Hypothalamus (tissue), 51 donors: ENCODE results near the gene IQGAP1.
"Not testable (repeated sequence)": the region's sequence is repeated elsewhere in the genome, so short reads cannot be mapped to it uniquely, and the experiment has no call there.

Experiments used
- DNase-seq, 51 donors: peaks; one replicate each; lab custom pipeline; 2025; lab: John Stamatoyannopoulos, UW

Gene IQGAP1

DNA sequence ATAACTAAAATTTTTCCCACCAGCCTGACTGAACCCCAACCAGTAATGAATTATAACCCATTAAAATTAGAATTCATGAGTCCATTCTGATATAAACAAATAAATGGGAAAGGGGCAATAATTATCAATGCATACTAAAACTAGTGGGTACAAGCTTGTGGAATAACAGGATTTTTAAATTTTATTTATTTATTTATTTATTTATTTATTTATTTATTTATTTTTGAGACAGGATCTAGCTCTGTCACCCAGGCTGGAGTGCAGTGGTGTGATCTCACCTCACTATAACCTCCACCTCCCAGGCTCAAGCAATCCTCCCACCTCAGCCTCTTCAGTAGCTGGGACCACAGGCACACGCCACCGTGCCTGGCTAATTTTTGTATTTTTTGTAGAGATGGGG, 125.9 kb downstream of the IQGAP1 start:
- DNase-seq = not testable (repeated sequence)

DNA sequence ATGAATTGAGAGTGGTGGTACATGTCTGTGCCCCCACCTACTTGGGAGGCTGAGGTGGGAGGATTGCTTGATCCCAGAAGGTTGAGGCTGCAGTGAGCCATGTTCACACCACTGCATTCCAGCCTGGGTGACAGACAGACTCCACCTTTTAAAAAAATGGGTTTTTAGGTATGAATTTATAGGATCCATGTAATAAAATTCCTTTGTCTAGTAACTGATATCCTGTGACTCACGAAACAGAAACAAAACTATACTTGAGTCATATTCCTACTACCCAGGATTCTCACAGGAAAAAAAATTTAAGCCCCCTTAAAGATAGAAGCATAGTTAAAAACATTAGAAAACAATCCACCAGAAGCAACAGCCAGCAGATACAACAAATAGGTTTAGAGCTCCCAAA, 131.6 kb downstream of the IQGAP1 start:
- DNase-seq = no peak

DNA sequence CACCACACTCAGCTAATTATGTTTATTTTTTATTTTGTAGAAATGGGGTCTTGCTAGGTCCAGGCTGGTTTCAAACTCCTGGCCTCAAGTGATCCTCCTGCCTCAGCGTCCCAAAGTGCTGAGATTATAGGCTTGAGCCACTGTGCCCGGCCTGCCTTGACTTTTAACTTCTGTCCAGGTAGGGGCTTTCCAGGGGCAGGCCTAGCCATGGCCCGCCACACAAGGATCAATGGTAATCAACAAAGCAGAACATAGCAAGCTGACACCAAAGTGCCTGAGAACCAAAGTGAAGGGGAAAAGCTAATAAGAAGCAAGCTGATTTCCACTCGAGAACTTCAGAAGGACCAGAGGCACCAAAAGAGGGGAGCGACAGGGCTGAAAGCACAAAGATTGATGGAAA, 132.3 kb downstream of the IQGAP1 start:
- no peak for DNase-seq

DNA sequence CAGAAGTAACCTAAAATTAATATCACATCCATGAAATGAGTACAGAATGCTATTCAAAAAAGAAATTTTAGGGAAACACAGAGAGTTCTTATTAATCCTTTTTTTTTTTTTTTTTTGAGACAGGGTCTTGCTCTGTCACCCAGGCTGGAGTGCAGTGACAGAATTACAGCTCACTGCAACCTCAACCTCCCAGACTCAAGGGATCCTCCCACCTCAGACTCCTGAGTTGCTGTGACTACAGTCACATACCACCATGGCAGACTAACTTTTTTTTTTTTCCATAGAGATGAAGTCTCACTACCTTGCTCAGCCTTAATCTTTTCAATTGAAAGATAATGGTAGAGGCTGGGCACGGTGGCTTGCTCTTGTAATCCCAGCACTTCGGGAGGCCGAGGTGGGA, 135.3 kb downstream of the IQGAP1 start:
- DNase-seq = no peak

DNA sequence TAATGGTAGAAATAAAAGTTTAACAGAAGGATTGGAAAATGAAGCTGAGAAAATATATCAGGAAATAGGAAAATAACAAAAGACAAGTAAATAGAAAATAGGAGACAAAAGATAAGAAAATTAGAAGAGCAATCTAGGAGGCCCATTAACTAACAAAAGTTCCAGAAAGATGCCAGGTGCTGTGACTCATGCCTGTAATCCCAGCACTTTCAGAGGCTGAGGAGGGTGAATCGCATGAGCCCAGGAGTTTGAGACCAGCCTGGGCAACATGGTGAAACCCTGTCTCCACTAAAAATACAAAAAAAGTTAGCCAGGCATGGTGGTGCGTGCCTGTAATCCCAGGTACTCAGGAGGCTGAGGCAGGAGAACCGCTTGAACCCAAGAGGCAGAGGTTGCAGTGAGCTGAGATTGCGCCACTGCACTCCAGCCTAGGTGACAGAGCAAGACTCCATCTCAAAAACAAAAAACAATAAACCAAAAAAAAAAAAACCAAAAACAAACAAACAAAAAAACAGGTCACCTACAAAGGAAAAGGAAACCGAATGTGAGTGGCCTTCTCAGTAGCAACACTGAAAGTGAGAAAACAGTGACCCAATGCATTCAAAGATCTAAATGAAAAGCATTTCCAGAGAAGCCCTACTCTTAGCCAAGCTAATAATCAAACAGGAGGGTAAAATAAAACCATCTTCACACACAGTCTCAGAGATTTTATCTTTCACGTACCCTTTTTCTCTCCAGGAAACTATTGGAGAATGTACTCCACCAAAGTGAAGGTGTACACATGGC, 136.2 kb downstream of the IQGAP1 start:
- not testable (repeated sequence) for DNase-seq

DNA sequence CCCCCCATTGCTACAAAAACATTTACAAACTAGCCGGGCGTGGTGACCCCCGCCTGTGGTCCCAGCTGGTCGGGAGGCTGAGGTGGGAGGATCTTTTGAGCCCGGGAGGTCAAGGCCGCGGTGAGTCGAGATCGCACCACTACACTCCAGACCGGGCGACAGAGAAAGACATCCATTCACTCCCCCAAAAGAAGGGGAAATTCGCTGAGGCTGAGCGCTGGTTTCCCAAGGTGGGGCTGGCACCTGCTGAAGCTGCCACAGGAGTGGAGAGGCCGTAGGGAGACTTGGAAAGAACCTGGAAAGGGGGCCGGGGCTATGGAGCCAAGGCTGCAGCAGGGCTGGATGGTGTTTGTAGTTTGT, 140.9 kb downstream of the IQGAP1 start:
- DNase-seq = no peak

DNA sequence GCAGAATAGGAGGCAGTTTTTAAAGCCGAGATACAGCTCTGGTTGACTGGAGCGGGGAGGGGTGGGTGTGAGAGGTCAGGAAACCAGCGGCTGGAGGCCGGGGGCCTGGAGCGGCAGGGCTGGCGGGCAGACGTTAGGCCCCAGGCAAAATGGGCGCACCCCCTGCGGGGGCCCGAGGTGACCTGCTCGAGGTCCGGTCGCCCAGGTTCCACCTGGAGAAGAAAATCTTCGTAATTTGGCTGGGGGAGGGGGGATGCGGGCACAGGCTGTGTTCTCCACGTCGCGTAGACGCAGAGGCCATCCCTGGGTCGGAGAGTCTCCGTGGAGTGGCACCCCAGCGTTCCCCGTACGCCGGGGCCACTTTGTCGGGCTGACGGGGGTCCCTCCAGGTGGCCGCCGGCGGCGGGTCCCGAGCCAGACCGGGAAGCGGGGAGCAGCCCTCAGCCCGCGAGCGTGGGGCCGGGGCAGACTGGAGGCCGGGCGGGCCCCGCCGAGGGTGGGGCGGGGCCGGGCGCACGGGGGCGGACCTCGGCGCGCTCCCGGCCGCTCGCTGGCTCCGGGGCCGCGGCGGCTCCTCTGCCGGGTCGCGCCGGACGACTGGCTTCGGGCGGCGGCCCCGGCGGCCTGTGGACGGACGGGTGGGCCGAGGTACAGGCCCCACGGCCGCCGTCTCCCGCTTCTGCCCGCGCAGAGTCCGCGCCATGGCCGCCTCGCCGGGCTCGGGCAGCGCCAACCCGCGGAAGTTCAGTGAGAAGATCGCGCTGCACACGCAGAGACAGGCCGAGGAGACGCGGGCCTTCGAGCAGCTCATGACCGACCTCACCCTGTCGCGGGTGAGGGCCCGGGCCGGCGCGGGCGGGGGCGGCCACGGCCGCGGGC, 141.6 kb downstream of the IQGAP1 start, which contains the start of gene CRTC3:
CRTC3 (plus strand) TSS at position 553 of the 879 bp plus-strand sequence; CDS start at position 702, 149 bp downstream.
- DNase-seq = peak in 40 of 51 donors; percentile 17 to 87 (median 52)

DNA sequence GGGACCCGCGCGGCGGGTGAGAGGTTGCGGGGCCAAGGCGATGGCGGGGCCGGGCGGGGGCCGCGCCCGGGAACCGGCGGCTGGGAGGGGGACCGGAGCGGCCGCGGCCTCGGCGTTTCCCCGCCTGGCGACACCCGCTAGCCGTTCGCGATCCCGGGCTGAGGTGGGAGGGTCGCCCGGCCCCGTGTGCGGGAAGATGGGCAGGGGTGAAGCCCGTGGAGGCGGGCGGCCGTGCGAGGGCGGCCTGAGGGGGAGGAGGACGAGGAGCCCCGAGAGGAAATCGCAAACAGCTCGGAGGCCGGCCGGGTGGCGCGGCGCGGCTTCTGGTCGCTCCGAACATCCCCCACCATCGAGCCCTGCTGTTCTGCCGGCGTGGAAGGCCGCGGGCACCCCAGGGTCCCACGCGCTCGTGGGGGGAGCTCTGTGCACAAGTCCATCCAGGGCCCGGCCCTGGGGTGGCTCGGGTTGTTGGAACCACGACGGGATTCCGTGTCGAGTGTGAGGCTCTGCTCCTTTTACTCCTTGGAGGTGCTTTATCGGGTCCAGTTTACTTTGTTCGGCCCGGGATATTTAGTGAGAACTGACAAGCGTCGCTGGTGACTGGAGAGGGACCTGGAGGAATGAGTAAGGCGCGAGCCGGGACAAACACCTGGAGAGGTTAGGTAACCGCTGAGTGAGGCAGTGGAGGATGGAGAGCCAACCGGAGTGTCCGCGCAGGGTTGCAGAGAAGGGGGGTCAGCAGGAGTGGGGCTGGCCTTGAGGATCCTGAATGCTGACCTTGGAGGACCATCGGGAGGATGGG, 142.4 kb downstream of the IQGAP1 start:
- peak in 36 of 51 donors; percentile 14 to 68 (median 46) for DNase-seq

DNA sequence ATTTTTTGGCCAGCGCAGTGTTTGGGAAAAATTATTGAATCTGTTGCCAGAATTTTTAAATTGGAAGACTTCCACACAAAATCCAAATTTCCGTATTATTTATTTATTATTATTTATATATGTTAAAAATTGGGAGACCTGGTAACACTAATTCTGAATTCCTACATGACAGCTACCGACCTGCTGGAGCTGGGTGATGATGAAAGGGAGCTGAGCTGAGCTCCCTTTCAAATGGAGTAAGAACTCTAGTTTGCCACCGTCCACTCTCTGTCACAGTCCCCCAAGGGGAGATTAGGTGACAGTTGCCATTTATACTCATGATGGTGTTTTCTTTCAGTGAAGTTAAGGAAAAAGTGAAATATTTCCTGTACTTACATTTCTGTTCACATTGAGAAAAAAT, 143.1 kb downstream of the IQGAP1 start:
- no peak for DNase-seq

DNA sequence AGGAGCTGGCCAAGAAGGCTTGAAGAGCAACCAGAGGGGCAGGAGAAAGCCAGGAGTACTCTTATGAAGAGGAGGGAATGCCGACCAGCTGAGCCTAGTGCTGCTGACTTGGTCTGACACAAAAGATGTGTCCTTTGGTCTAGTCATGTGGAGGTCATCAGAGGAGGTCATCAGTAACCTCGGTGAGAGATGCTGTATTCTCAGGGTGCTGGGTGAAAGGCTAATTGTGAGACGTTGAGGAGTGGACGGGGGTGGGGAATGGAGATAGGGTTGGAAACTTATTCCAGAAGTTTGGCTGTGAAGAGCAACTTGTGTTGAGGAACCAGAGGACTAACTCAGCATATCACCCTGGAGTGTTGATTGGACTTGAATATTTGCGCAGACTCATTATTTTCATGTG, 147.2 kb downstream of the IQGAP1 start:
- DNase-seq = no peak

DNA sequence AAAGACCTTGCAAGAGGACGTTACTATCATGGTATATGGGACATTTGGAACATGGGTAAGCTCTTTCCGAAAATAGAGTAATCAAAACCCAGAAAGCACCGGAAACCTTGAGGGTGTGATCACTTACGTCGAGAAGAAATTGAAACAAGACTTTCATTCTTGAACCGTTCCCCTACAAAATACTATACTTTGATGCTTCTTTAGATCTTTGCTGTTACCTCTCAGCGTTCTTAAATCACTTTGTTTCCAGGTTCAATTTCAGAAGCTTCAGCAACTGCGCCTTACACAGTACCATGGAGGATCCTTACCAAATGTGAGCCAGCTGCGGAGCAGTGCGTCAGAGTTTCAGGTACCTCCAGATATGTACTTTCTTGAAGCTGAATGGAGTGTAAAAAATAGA, 151.7 kb downstream of the IQGAP1 start:
- DNase-seq = no peak

DNA sequence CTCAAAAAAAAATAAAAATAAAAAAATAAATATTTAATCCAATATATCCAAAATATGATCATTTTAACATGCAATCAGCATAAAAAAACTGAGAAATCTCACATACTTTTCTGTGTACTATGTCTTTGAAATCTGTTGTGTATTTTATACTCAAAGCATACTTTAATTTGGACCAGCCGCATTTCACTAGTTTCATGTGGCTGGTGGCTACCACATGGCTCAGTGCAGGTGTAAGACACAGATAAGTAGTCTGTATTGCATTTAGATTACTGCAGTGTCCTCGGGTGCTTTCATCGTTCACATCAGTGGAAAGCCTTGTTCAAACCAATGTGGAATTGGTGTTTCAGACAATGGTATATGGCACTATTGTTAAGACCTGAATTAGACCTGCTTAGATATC, 152.7 kb downstream of the IQGAP1 start:
- DNase-seq = no peak

DNA sequence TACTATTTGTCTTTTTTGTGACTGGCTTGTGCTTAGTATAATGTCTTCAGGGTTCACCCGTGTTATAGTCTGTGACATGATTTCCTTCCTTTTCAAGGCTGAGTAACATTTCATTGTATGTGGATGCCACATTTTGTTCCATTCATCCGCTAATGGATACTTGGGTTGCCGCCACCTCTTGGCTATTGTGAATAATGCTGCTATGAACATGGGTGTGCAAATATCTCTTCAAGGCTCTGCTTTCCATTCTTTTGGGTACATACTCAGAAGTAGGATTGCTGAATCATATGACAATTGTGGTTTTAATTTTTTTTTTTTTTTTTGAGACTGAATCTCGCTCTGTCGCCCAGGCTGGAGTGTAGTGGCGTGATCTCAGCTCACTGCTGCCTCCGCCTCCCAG, 157.1 kb downstream of the IQGAP1 start:
- DNase-seq = no peak

DNA sequence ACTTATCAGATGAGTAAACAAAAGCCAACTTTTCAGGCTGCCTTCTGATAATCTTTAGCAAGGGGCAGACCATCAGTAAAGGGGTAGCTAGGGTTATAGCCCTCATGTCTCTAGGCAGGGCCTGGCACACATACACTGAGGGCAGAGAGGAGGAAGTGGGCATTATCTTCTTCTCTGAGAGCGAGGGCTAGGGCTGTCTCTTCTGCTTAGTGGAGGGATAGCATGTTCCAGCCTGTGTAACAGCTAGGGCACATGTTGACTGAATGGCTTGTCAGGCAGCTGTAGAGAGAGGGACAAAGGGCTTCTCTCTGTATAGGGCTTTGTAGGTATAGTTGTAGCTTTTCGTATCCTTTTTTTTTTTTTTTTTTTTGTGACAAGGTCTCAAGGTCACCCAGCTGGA, 159.5 kb downstream of the IQGAP1 start:
- peak in 1 of 51 donors; percentile 12 for DNase-seq

DNA sequence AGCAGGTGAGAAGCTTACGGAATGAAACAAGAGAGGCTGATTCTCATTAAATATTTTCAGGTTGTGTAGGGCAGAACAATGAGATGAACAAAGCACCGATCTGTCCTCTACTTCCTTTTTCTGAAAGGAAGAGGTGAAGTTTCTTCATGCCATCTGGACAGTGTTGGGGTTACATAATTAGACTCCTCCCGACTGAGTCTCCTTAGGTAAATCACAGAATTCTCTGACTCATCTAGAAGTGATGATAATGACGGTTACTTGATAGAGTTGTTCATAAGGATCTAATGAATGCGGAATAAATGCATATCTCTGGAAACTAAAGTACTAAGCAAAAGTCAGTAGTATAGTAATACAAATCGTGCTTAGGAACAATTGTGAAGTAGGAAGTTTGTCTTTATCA, 162.9 kb downstream of the IQGAP1 start:
- no peak for DNase-seq
